Measurements from ENCODE around the gene MDN1.
"Not testable (repeated sequence)": the region's sequence is repeated elsewhere in the genome, so short reads cannot be mapped to it uniquely, and the experiment has no call there.

MDN1 gene

DNA sequence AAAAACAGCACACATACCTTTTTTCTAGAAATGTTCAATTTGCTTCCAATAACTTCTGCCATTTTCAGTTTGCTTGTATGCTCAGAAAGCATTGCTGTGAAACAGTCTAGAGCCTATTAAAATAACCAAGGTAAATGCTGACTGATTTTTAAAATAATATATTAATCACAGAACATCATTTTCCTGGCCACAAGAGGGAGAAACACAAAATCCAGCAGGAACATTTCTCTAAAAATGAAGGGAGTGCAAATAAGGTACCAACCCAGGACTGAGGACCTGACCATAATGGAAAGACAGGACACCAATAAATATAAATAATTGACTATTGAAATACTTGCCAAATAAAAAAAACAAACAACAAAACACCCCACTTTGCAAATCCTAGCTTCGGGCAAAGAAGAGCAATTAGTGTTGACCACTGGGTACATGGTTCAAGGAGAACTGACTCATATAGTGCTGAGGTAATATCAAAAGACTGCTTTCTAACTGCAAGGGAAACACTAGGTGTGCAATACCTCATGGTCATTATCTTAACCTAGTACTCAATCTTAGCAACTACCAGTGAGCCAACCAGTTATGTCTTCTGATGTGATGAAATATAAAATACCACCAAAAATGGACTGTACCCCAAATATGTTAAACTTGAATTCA lies 42.9 kb downstream of the MDN1 start:
- in situ Hi-C loops (cut with MboI; ENCODE audit: low sequenced_read_pairs) = no loop called here

DNA sequence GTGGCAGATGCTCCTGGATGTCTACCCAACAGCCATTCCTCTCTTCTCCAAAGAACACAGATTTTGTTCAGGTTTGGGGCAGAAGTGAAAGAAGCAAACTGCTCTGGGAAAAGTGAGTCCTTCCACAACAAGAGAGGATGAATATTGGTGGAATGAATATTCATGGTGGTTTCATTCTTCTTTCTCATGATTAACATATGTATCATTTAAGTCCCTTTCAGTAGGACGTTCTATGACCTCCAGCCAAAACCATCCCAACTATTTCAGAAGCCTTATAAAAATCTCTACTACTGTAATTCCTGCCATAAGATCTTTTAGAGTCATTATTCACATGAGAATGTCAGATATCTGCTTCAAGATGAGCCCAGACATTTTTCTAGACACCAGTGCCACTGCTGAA lies 44.4 kb downstream of the MDN1 start:
- in situ Hi-C loops (cut with MboI; ENCODE audit: low sequenced_read_pairs) = no loop called here

DNA sequence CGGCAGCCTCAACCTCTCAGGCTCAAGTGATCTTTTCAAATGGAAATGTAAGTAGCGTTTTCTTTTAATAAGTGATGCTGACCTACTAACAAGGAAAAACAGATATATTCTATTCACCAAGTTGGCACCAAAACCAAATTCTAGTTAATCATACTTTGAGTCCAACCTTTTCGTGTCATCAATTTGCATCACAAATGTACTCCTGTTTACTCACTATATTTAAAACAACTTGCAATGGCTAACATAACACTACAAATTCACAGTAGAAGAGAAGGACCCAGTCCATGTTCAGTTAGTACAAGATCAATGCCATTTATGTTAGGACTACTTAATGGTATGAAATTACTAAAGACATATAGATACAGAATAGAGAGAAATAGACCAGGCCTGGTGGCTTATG lies 50.0 kb downstream of the MDN1 start:
- in situ Hi-C loops (cut with MboI; ENCODE audit: low sequenced_read_pairs) = no loop called here

- in situ Hi-C loops (cut with MboI; ENCODE audit: low sequenced_read_pairs) = no loop called here
These were observed 51.3 kb downstream of the MDN1 start for GRCh38 chr6:89768324-89768723.

GRCh38 chr6:89763550-89763949 lies 56.0 kb downstream of the MDN1 start:
- in situ Hi-C loops (cut with MboI; ENCODE audit: low sequenced_read_pairs) = no loop called here

DNA sequence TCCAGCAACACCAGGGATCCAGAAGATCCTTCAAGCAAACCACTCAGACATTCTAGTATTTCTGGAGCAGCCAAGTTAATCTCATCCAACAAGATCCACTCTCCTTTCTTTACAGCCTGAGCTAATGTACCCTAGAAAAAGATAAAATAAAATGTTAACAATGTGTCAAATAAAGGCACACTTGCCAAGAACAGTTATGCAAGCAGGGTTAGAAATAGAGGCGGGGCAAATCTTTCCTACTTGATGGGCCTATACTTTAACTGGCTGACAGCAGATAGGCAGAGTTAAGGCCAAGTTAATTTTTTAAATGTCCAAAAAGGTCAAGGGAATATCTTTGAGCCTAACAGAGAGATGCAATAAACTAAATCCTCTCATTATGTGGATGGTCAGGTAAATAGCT lies 60.8 kb downstream of the MDN1 start:
- in situ Hi-C loops (cut with MboI; ENCODE audit: low sequenced_read_pairs) = no loop called here

DNA sequence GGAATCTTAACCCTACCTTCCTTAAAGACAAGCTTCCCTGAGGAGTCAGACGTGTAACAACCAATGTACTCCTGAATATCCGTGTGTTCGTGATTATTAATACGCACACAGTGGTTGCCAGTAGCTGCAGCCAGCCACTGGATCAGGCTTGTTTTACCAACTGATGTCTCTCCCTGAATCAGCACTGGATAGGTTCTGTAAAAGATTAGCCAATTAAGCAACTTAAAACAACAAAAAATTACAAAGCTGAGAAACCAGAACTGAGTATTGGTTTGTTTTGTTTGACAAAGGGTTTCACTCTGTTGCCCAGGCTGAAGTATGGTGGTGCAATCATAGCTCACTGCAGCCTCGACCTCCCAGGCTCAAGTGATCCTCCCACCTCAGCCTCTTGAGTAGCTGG lies 69.3 kb downstream of the MDN1 start:
- in situ Hi-C loops (cut with MboI; ENCODE audit: low sequenced_read_pairs) = no loop called here

GRCh38 chr6:89749918-89750317 lies 69.7 kb downstream of the MDN1 start:
- in situ Hi-C loops (cut with MboI; ENCODE audit: low sequenced_read_pairs) = no loop called here

- in situ Hi-C loops (cut with MboI; ENCODE audit: low sequenced_read_pairs) = no loop called here
These were observed 73.9 kb downstream of the MDN1 start for GRCh38 chr6:89745716-89746115.

DNA sequence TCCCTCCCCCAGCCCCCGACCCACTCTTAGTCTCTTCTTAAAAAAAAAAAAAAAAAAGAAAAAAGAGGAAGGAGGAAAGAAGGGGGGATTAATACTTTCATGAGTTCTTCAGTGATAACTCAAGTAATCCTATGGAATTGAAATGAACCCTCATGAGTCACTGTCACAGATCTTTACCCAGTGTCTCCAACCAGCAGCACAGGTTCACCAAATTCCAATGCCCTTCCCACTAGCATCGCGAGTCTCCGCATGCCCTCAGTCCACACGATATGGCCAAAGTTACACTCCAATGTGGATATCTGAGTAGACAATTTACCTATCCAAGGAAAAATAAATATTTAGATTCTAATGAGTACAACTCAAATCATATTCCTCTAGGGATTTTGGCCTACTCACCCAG lies 74.5 kb downstream of the MDN1 start:
- in situ Hi-C loops (cut with MboI; ENCODE audit: low sequenced_read_pairs) = no loop called here

DNA sequence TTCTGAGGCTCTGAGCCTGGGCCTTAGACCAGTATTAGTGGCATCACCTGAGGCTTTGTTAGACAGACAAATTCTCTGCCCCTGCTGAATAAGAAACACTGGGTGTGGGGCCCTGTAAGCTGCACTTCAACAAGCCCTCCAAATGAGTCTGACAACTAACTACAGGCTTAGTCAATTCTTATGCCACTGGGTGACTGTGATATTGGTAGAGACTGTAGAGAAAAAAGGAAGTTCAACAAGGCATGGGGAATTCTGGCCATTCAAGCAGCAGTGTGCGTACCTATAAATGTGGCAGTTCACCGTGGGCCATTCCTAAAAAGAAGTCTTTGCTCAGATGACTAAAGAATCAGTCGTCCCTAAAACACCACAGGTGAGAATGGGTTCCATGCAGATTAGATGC lies 82.7 kb downstream of the MDN1 start:
- in situ Hi-C loops (cut with MboI; ENCODE audit: low sequenced_read_pairs) = no loop called here

- in situ Hi-C loops (cut with MboI; ENCODE audit: low sequenced_read_pairs) = no loop called here
These were observed 85.1 kb downstream of the MDN1 start for GRCh38 chr6:89734526-89734925.

GRCh38 chr6:89731924-89732567 lies 87.5 kb downstream of the MDN1 start:
- in situ Hi-C loops (cut with MboI; ENCODE audit: low sequenced_read_pairs) = no loop called here

DNA sequence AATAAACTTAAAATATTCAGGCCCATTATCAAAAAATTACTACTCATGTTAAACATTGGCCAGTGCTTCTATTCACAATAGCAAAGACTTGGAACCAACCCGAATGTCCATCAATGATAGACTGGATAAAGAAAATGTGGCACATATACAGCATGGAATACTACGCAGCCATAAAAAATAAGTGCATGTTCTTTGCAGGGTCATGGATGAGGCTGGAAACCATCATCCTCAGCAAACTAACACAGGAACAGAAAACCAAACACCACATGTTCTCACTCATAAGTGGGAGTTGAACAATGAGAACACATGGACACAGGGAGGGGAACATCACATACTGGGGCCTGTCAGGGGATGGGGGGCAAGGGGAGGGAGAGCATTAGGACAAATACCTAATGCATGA lies 88.3 kb downstream of the MDN1 start:
- in situ Hi-C loops (cut with MboI; ENCODE audit: low sequenced_read_pairs) = not testable (repeated sequence)

DNA sequence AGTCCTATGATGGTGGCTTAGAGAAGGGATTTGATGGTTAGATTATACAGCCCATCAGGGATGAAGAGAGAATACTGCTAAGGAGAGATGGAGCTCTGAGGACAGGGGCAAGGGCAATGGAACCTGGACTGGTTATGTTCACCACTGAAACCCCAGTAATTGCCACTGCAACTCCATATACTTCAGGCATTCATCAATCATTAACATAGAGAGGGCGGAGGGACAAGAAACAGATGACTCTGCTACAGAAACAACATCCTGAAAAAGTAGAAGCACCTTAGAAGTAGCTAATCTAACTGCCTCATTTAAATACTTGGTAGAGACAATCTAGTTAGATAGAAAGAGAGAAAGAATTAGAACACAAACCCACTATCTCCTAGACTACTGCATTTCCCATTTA lies 89.8 kb downstream of the MDN1 start:
- in situ Hi-C loops (cut with MboI; ENCODE audit: low sequenced_read_pairs) = no loop called here

DNA sequence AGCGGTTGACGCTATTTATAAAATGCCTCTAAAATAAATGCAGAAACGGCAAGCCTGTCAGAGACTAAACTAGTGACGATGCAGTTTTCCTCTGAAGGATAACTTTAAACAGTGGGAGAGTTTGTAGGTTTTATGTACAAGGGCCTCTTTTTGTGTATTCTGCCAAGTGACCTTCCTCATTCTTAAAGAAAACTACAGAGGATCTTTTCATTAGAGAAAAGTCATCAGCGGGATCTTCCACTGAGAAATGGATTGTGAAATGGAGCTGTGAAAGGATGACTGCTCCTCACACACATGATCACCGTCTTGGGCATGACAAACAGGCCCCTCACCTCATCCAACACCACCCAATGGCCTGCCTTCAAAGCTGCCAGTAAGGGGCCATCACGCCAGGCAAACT lies 92.1 kb downstream of the MDN1 start:
- in situ Hi-C loops (cut with MboI; ENCODE audit: low sequenced_read_pairs) = no loop called here

- in situ Hi-C loops (cut with MboI; ENCODE audit: low sequenced_read_pairs) = no loop called here
These were observed 94.6 kb downstream of the MDN1 start for GRCh38 chr6:89724981-89725380.

DNA sequence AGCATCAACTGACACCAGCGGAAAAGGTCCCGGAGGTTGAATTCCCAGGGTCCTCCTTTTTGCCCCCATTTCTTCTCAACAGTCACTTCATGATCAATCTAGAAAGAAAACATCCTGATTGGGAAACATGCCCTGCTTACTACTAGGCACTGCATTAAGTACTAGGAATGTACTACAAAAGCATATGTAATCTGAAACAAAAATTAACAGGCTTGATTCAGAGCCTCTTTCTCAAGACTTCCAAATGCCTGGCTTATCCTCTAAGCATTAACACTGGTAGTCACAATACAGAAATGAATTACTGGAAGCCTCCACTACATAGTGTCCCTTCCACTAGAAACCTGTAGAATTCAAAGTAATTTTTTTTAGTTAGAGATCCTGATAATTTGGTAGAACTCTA lies 96.5 kb downstream of the MDN1 start:
- in situ Hi-C loops (cut with MboI; ENCODE audit: low sequenced_read_pairs) = no loop called here

- in situ Hi-C loops (cut with MboI; ENCODE audit: low sequenced_read_pairs) = no loop called here
These were observed 103.1 kb downstream of the MDN1 start for GRCh38 chr6:89716532-89716931.

GRCh38 chr6:89711801-89712200 lies 107.8 kb downstream of the MDN1 start:
- in situ Hi-C loops (cut with MboI; ENCODE audit: low sequenced_read_pairs) = no loop called here

DNA sequence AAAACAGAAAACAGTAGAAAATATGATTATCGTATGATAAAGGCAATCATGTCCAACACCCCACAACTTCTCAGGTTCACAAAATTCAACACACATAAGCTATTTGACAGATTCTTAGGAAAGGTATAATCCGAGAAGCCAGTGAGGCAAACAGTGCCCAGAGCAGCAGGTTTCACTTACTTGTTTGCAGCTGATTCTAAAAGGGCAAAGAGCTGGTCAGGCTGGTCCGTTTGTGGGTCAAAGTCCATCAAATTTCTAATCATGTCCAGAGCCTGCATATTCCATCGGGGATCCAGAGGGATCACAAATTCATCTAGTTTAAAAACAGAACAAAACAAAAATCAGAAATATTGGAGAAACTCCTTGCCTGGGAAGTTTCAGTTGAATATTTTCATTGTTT lies 111.3 kb downstream of the MDN1 start:
- in situ Hi-C loops (cut with MboI; ENCODE audit: low sequenced_read_pairs) = no loop called here

DNA sequence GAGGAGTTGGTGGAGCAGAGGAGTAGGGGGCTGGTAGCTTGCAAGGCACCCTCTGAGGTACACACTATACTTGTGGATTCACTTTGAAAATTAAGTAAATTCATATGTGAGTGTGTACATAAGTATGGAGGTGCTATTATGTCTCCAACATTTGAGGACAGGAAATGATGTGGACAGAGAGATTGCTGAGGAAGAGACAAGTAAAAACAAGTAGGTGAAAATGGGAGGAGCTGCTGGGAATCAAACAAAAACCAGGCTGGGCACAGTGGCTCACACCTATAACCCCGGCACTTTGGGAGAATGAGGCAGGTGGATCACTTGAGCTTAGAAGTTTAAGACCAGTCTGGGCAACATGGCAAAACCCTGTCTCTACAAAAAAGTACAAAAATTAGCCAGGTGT lies 111.8 kb downstream of the MDN1 start:
- in situ Hi-C loops (cut with MboI; ENCODE audit: low sequenced_read_pairs) = no loop called here

GRCh38 chr6:89706121-89706520 lies 113.5 kb downstream of the MDN1 start:
- in situ Hi-C loops (cut with MboI; ENCODE audit: low sequenced_read_pairs) = no loop called here

Data from hTERT RPE-1 (cell line).